K562 (cell line): ENCODE data around the gene SPATA32. TPM values are rescaled to one million over a fixed set of nuclear protein-coding genes. Genes with fewer than 3 reads are reported as not detected.
A peak's percentile ranks its signal among the peaks of the same experiment; 100 is the strongest.

ENCODE experiments used
- ARID3B ChIP-seq: fragments of 250-450 bp; sonication (Bioruptor Pico); IDR thresholded peaks from 2 replicates; pipeline ENCODE4 v1.4.0; 2020; ENCODE audit warnings: borderline replicate concordance
- ATF3 ChIP-seq, 2 experiments: fragments of 450-650 bp in 1 of 2; sonication (generic) in 1 of 2; formaldehyde crosslinking in 1 of 2; IDR thresholded peaks in 1 of 2; conservative IDR thresholded peaks in 1 of 2; 2 replicates each; pipeline versions ENCODE4 v1.6.1 to v1.8.1; 2016 to 2023; ENCODE audit warnings: mild to moderate bottlenecking in 2 of 2, moderate library complexity in 2 of 2, inconsistent platforms in 1 of 2, missing genetic modification reagents in 1 of 2
- DMBX1 ChIP-seq: fragments of 250-450 bp; sonication (Bioruptor Pico); IDR thresholded peaks from 2 replicates; pipeline ENCODE4 v1.8.0; 2022; ENCODE audit warnings: inconsistent platforms, mild to moderate bottlenecking, moderate library complexity, borderline replicate concordance
- FOXM1 ChIP-seq, 2 experiments: fragments of 450-650 bp in 1 of 2; sonication (generic) in 1 of 2; formaldehyde crosslinking in 1 of 2; IDR thresholded peaks; 2 replicates each; pipeline versions ENCODE4 v1.6.1 to v1.9.0; 2017 to 2022; ENCODE audit warnings: low read depth in 2 of 2, mild to moderate bottlenecking in 2 of 2, missing genetic modification reagents in 1 of 2, moderate library complexity in 1 of 2
- GTF2E2 ChIP-seq: fragments of 200-800 bp; sonication (Bioruptor generic); IDR thresholded peaks from 2 replicates; pipeline ENCODE4 v1.6.1; 2016; ENCODE audit warnings: missing genetic modification characterization, missing compliant biosample characterization
- IFI16 ChIP-seq: fragments of 250-450 bp; sonication (Bioruptor Pico); IDR thresholded peaks from 2 replicates; pipeline ENCODE4 v2.1.2; 2022; ENCODE audit warnings: mild to moderate bottlenecking, inconsistent platforms
- MYNN ChIP-seq, 2 experiments: sonication (generic); formaldehyde crosslinking in 1 of 2; IDR thresholded peaks; 2 replicates each; pipeline versions ENCODE4 v1.5.0 to v1.6.1; 2016 to 2020; ENCODE audit warnings: antibody characterized with exemption in 1 of 2, missing genetic modification reagents in 1 of 2
- PKNOX1 ChIP-seq: fragments of 450-650 bp; IDR thresholded peaks from 2 replicates; pipeline ENCODE4 v1.6.1; 2016
- RERE ChIP-seq: sonication (generic); formaldehyde crosslinking; IDR thresholded peaks from 2 replicates; pipeline ENCODE4 v1.8.0; 2023; ENCODE audit warnings: missing genetic modification reagents, mild to moderate bottlenecking, borderline replicate concordance
- STAG1 ChIP-seq: sonication (generic); formaldehyde crosslinking; IDR thresholded peaks from 2 replicates; pipeline ENCODE4 v1.5.0; 2020; ENCODE audit warnings: missing genetic modification reagents, borderline replicate concordance
- TAF9B ChIP-seq: fragments of 450-650 bp; IDR thresholded peaks from 2 replicates; pipeline ENCODE4 v1.6.1; 2018; ENCODE audit warnings: mild to moderate bottlenecking; ENCODE audit not compliant: partially characterized antibody
- TARDBP ChIP-seq: fragments of 450-650 bp; IDR thresholded peaks from 2 replicates; pipeline ENCODE4 v1.6.1; 2016
- ZFP91 ChIP-seq: sonication (generic); formaldehyde crosslinking; IDR thresholded peaks from 2 replicates; pipeline ENCODE4 v1.8.0; 2022; ENCODE audit warnings: mild to moderate bottlenecking, missing genetic modification reagents
- ZNF239 ChIP-seq: fragments of 250-450 bp; sonication (Bioruptor Pico); IDR thresholded peaks from 2 replicates; pipeline ENCODE4 v1.4.0; 2020; ENCODE audit warnings: mild to moderate bottlenecking
- polyA plus RNA-seq, 8 experiments: library from polyadenylated mRNA; depleted of rRNA in 4 of 8; stranded (reverse) in 5 of 8; unstranded in 3 of 8; fragments of >200 nt; fragmentation: Nextera tagmentation in 2 of 8; fragmentation: Illumina TruSeq in 1 of 8; extraction: Ambion mirVana in 2 of 8; extraction: Trizol in 1 of 8; gene quantifications; 2 replicates each; pipeline versions ENCODE4 v1.2.1 to v1.2.3, GENCODE V29; 2011 to 2014; ENCODE audit warnings: inconsistent platforms in 1 of 8, missing spikeins in 1 of 8
- total RNA-seq, 7 experiments: library from RNA; depleted of rRNA in 6 of 7; stranded (reverse); fragments of >200 nt in 6 of 7; fragmentation: Illumina TruSeq in 2 of 7; extraction: Trizol in 2 of 7; gene quantifications; 2 replicates each; pipeline versions ENCODE4 v1.2.1 to v1.2.3, GENCODE V29; 2011 to 2021; ENCODE audit warnings: low replicate concordance in 1 of 7

SPATA32 gene
- total and polyA plus RNA-seq, 9 of the 15 experiments (the other 6 are each of a cell fraction or from before 2014, with no cell fraction given): 0.03 to 0.06 TPM; not detected in 7

- TF ChIP-seq FOXM1 (IDR thresholded peaks at IDR 0.05; ENCODE audit: low read depth) (no peak), FOXM1 (CRISPR knock-in tag; IDR thresholded peaks at IDR 0.05; ENCODE audit: low read depth) (no peak), PKNOX1 (peak; percentile 74), ARID3B (CRISPR knock-in tag) (no peak), TAF9B (peak; percentile 83), STAG1 (no peak), MYNN (IDR thresholded peaks at IDR 0.05) (peak; percentile 49; the same call in 1 of the 2 replicates), MYNN (CRISPR knock-in tag; IDR thresholded peaks at IDR 0.05) (no peak), DMBX1 (CRISPR knock-in tag) (no peak), IFI16 (CRISPR knock-in tag) (no peak), TARDBP (no peak; the same call in 1 of the 2 replicates), GTF2E2 (tag) (no peak), RERE (CRISPR knock-in tag) (no peak), ATF3 (IDR thresholded peaks at IDR 0.05) (peak; percentile 97), ATF3 (CRISPR knock-in tag; conservative IDR thresholded peaks at IDR 0.05) (peak; percentile 23; the same call in 1 of the 2 replicates), ZNF239 (no peak), ZFP91 (CRISPR knock-in tag) (no peak)
Observed at GRCh38 chr17:45228763-45229539, 32.9 kb downstream of the SPATA32 start (continued).
